Osteoblast (primary cell): ENCODE results near the gene OR8G1. TPM values are rescaled to one million over a fixed set of nuclear protein-coding genes. Genes with fewer than 3 reads are reported as not detected.

Experiments
- DNase-seq: peaks from one replicate; pipeline ENCODE4 v3.0.0; 2011; ENCODE audit warnings: low spot score, mixed read lengths; ENCODE audit not compliant: insufficient read length; ENCODE audit errors: missing footprints
- H2AFZ ChIP-seq: 2 replicates; pipeline ENCODE4 v1.6.0; 2011; ENCODE audit warnings: mild to moderate bottlenecking, low read length
- H3K27ac ChIP-seq: 2 replicates; pipeline ENCODE4 v1.5.1; 2011; ENCODE audit warnings: mild to moderate bottlenecking, low read depth, low read length, moderate library complexity
- H3K27me3 ChIP-seq: 2 replicates; pipeline ENCODE4 v1.6.0; 2012; ENCODE audit warnings: mild to moderate bottlenecking, control low read depth, inconsistent platforms, low read length, moderate library complexity; ENCODE audit not compliant: insufficient read depth
- H3K36me3 ChIP-seq: 2 replicates; pipeline ENCODE4 v1.5.1; 2011; ENCODE audit warnings: mild to moderate bottlenecking, low read length, control low read depth, moderate library complexity; ENCODE audit not compliant: insufficient read depth
- H3K4me1 ChIP-seq: 2 replicates; pipeline ENCODE4 v1.5.1; 2011; ENCODE audit warnings: mild to moderate bottlenecking, low read length, control low read depth, moderate library complexity; ENCODE audit not compliant: insufficient read depth
- H3K4me2 ChIP-seq: 2 replicates; pipeline ENCODE4 v1.6.0; 2011; ENCODE audit warnings: mild to moderate bottlenecking, low read length; ENCODE audit not compliant: insufficient read depth
- H3K4me3 ChIP-seq: fragments of 200-600 bp; sonication (generic); 3 replicates; pipeline ENCODE4 v1.5.1; 2012; ENCODE audit warnings: mild to moderate bottlenecking, low read length, inconsistent platforms; ENCODE audit not compliant: insufficient read depth
- H3K79me2 ChIP-seq: 2 replicates; pipeline ENCODE4 v1.6.0; 2012; ENCODE audit warnings: mild to moderate bottlenecking, low read length, control low read depth, inconsistent platforms; ENCODE audit not compliant: insufficient read depth
- H3K9me3 ChIP-seq: 2 replicates; pipeline ENCODE4 v1.5.1; 2011; ENCODE audit warnings: low read depth, low read length, control low read depth
- H4K20me1 ChIP-seq: 2 replicates; pipeline ENCODE4 v1.6.0; 2012; ENCODE audit warnings: mild to moderate bottlenecking, low read length, control low read depth; ENCODE audit not compliant: insufficient read depth
- total RNA-seq: library from RNA; depleted of rRNA; stranded (reverse); fragments of >200 nt; gene quantifications from 2 replicates; pipeline ENCODE4 v1.2.3, GENCODE V29; 2012
- TF ChIP-seq, protein P1 (sequence below): IDR thresholded peaks from 2 replicates; pipeline ENCODE4 v1.5.1; 2011; ENCODE audit warnings: mild to moderate bottlenecking, low read depth, low read length, moderate library complexity; ENCODE audit errors: extremely low read depth

OR8G1 gene
- total RNA-seq, 1 donor: not detected

DNA sequence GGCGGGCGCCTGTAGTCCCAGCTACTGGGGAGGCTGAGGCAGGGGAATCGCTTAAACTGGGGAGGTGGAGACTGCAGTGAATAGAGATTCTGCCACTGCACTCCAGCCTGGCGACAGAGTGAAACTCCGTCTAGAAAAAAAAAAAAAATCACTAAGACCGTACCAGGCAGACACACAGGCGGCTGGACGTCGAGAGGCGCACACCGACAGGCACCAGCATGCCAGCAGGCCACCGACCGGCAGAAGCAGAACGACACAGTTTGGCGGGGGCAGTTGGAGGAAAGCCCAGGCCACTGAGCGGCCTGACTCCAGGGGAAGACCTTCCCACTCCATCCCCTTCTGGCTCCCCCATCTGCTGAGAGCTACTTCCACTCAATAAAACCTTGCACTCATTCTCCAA, 40.2 kb upstream of the OR8G1 start:
- H3K27me3 ChIP-seq: no peaks in the 10 kb centered on the region
- TF ChIP-seq, protein P1, sequence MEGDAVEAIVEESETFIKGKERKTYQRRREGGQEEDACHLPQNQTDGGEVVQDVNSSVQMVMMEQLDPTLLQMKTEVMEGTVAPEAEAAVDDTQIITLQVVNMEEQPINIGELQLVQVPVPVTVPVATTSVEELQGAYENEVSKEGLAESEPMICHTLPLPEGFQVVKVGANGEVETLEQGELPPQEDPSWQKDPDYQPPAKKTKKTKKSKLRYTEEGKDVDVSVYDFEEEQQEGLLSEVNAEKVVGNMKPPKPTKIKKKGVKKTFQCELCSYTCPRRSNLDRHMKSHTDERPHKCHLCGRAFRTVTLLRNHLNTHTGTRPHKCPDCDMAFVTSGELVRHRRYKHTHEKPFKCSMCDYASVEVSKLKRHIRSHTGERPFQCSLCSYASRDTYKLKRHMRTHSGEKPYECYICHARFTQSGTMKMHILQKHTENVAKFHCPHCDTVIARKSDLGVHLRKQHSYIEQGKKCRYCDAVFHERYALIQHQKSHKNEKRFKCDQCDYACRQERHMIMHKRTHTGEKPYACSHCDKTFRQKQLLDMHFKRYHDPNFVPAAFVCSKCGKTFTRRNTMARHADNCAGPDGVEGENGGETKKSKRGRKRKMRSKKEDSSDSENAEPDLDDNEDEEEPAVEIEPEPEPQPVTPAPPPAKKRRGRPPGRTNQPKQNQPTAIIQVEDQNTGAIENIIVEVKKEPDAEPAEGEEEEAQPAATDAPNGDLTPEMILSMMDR: no peak

DNA sequence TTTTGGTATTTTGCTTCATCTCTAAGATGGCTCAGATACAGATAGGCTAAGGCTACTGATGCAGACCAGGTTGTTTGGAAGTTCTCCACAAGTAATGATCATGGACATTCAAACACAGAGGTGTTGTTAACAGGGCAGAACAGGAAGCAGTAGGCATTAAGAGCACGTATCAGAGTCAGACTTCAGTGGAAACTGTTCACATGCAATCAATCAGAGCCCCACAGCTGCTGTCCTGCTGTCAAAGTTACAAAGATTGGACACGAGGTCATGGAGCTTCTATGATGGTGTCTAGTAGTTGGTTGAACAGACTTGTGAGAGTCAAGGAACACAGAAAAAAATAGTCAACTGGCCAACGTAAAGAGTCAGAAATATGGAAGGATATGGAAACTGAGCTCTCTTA, 37.9 kb upstream of the OR8G1 start:
- H3K36me3 ChIP-seq: no peaks in the 10 kb centered on the region
- no peaks in the 10 kb centered on the region for H3K4me1 ChIP-seq
- no peaks in the 10 kb centered on the region for H3K27me3 ChIP-seq
- H3K4me2 ChIP-seq: no peak overlapping the region
- H2AFZ ChIP-seq: no peak overlapping the region
- H3K79me2 ChIP-seq: no peaks in the 10 kb centered on the region
- no peak overlapping the region for H3K4me3 ChIP-seq
- no peak overlapping the region for H3K27ac ChIP-seq
- H4K20me1 ChIP-seq: no peaks in the 10 kb centered on the region
- no peaks in the 10 kb centered on the region for H3K9me3 ChIP-seq
- no peak for DNase-seq
- TF ChIP-seq, protein P1: no peak

More for the DNA sequence above, 40.2 kb upstream of the OR8G1 start:
- Histone ChIP-seq H3K9me3 (no peaks in the 10 kb centered on the region), H3K36me3 (no peaks in the 10 kb centered on the region), H3K4me2 (no peak overlapping the region), H3K4me1 (no peaks in the 10 kb centered on the region), H3K27ac (no peak overlapping the region), H4K20me1 (no peaks in the 10 kb centered on the region), H3K79me2 (no peaks in the 10 kb centered on the region), H2AFZ (no peak overlapping the region), H3K4me3 (no peak overlapping the region)
- no peak for DNase-seq

DNA sequence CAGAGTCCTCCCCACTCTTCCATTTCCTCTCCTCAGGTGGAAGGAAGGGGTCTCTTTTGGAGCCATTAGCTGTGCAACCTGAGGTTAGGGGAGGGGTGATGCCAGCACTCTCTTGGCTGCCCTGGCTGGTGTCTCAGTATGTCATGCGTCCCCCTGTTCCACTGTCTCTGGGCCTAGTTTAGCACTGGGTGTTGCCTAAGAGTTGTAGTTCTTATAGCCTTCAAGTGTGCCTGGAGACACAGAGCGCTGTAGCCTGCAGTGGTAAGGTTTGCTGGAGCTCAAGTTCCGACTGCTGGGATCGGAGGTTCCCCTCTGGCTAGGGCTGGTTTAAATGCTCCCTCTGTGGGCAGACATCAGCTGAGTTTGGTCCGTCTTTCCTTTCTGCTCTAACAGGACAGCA, 36.9 kb upstream of the OR8G1 start:
- Histone ChIP-seq H2AFZ (no peak overlapping the region), H3K4me1 (no peaks in the 10 kb centered on the region), H3K36me3 (no peaks in the 10 kb centered on the region), H4K20me1 (no peaks in the 10 kb centered on the region), H3K79me2 (no peaks in the 10 kb centered on the region), H3K9me3 (no peaks in the 10 kb centered on the region), H3K27me3 (no peaks in the 10 kb centered on the region), H3K4me2 (no peak overlapping the region), H3K4me3 (no peak overlapping the region), H3K27ac (no peak overlapping the region)
- DNase-seq: no peak
- TF ChIP-seq, protein P1: no peak

DNA sequence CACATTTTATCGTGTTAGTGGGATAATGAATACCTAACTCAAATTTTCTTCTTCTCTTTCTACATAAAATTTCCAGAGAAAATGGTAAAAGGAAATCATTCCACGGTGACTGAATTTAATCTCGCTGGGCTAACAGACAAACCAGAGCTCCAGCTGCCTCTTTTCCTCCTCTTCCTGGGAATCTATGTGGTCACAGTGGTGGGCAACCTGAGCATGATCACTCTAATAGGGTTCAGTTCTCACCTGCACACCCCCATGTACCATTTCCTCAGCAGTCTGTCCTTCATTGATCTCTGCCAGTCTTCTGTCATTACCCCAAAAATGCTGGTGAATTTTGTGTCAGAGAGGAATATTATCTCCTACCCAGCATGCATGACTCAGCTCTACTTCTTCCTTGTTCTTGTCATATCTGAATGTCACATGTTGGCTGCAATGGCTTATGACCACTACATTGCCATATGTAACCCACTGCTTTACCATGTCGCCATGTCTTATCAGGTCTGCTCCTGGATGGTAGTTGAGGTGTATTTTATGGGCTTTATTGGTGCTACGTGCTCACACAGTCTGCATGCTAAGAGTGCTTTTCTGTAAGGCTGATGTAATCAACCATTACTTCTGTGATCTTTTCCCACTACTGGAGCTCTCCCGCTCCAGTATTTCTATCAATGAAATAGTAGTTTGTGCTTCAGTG, 33.6 kb upstream of the OR8G1 start:
- Histone ChIP-seq H3K4me3 (no peak overlapping the region), H3K36me3 (no peaks in the 10 kb centered on the region), H3K27me3 (no peaks in the 10 kb centered on the region), H4K20me1 (no peaks in the 10 kb centered on the region), H2AFZ (no peak overlapping the region), H3K4me1 (no peaks in the 10 kb centered on the region), H3K27ac (no peak overlapping the region), H3K9me3 (no peaks in the 10 kb centered on the region), H3K4me2 (no peak overlapping the region), H3K79me2 (no peaks in the 10 kb centered on the region)
- TF ChIP-seq, protein P1: no peak
- DNase-seq: no peak
